ENCODE measurements around the gene PON2. TPM values are rescaled to one million over a fixed set of nuclear protein-coding genes. Genes with fewer than 3 reads are reported as not detected.
"Not testable (repeated sequence)": the region's sequence is repeated elsewhere in the genome, so short reads cannot be mapped to it uniquely, and the experiment has no call there.

Gene PON2
- polyA plus RNA-seq, 1 experiment = 51.5 TPM

GRCh38 chr7:95396136-95397032 is 38.4 kb downstream of the PON2 start, which contains the start of gene PON3:
Gene PON3 (minus strand): TSS chr7:95396375. CDS start chr7:95396350, 25 bp downstream.
- Histone ChIP-seq H3K27me3 (ENCODE audit: control insufficient read depth, insufficient read depth, low read length) (peaks cover 2% of the 10 kb centered on the region; the same call in 1 of the 2 replicates), H3K36me3 (ENCODE audit: control insufficient read depth, insufficient read depth, low read length) (no peaks in the 10 kb centered on the region), H3K4me3 (ENCODE audit: low read depth, low read length) (peak within 1 kb of the TSS; percentile 15; the same call in 1 of the 2 replicates)
- TF ChIP-seq CTCF (IDR thresholded peaks at IDR 0.05; ENCODE audit: insufficient read depth, low read depth, low read length) = peak; percentile 20; the same call in 1 of the 2 replicates
- POLR2A ChIA-PET = no interaction called here
- CTCF ChIA-PET = interaction anchor here (0.8 to 1.5 kb wide), 2 partner anchors 80 to 341 kb away, joined by 3 to 4 read pairs; no protein-coding TSS in a partner anchor
- no peak for DNase-seq (ENCODE audit: low read depth)

- Histone ChIP-seq H3K36me3 (ENCODE audit: control insufficient read depth, insufficient read depth, low read length) (no peaks in the 10 kb centered on the region), H3K4me3 (ENCODE audit: low read depth, low read length) (no peak overlapping the region), H3K27me3 (ENCODE audit: control insufficient read depth, insufficient read depth, low read length) (peaks cover 2% of the 10 kb centered on the region; the same call in 1 of the 2 replicates)
- ChIA-PET POLR2A (no interaction called here), CTCF (interaction anchor here (0.8 to 1.5 kb wide), 2 partner anchors 81 to 342 kb away, joined by 3 to 4 read pairs; no protein-coding TSS in a partner anchor)
- no peak for DNase-seq (ENCODE audit: low read depth)
- TF ChIP-seq CTCF (IDR thresholded peaks at IDR 0.05; ENCODE audit: insufficient read depth, low read depth, low read length) = no peak
Observed at GRCh38 chr7:95395755-95396135, 39.1 kb downstream of the PON2 start.

- Histone ChIP-seq H3K36me3 (ENCODE audit: control insufficient read depth, insufficient read depth, low read length) (no peaks in the 10 kb centered on the region), H3K27me3 (ENCODE audit: control insufficient read depth, insufficient read depth, low read length) (peaks cover 2% of the 10 kb centered on the region; the same call in 1 of the 2 replicates), H3K4me3 (ENCODE audit: low read depth, low read length) (no peak overlapping the region)
- POLR2A ChIA-PET = no interaction called here
- CTCF ChIA-PET = no interaction called here
- no peak for TF ChIP-seq CTCF (IDR thresholded peaks at IDR 0.05; ENCODE audit: insufficient read depth, low read depth, low read length)
- DNase-seq (ENCODE audit: low read depth) = no peak
Observed at GRCh38 chr7:95394370-95394769, 40.5 kb downstream of the PON2 start.

- no peak overlapping the region for H3K4me3 ChIP-seq (ENCODE audit: low read depth, low read length)
- POLR2A ChIA-PET = no interaction called here
- no peak for TF ChIP-seq CTCF (IDR thresholded peaks at IDR 0.05; ENCODE audit: insufficient read depth, low read depth, low read length)
- CTCF ChIA-PET = interaction anchor here (1.1 to 1.9 kb wide), 2 partner anchors 15 to 35 kb away, joined by 3 to 5 read pairs; no protein-coding TSS in a partner anchor
- H3K36me3 ChIP-seq (ENCODE audit: control insufficient read depth, insufficient read depth, low read length) = no peaks in the 10 kb centered on the region
- DNase-seq (ENCODE audit: low read depth) = no peak
- no peaks in the 10 kb centered on the region for H3K27me3 ChIP-seq (ENCODE audit: control insufficient read depth, insufficient read depth, low read length)
Observed at GRCh38 chr7:95391761-95392160, 43.1 kb downstream of the PON2 start.

- ChIA-PET POLR2A (no interaction called here), CTCF (no interaction called here)
- H3K4me3 ChIP-seq (ENCODE audit: low read depth, low read length) = no peak overlapping the region
- no peak for TF ChIP-seq CTCF (IDR thresholded peaks at IDR 0.05; ENCODE audit: insufficient read depth, low read depth, low read length)
- DNase-seq (ENCODE audit: low read depth) = no peak
- H3K27me3 ChIP-seq (ENCODE audit: control insufficient read depth, insufficient read depth, low read length) = no peaks in the 10 kb centered on the region
- H3K36me3 ChIP-seq (ENCODE audit: control insufficient read depth, insufficient read depth, low read length) = no peaks in the 10 kb centered on the region
Observed at GRCh38 chr7:95389516-95389915, 45.3 kb downstream of the PON2 start.

GRCh38 chr7:95379457-95379856 is 55.4 kb downstream of the PON2 start:
- H3K4me3 ChIP-seq (ENCODE audit: low read depth, low read length); POLR2A ChIA-PET; H3K27me3 ChIP-seq (ENCODE audit: control insufficient read depth, insufficient read depth, low read length); H3K36me3 ChIP-seq (ENCODE audit: control insufficient read depth, insufficient read depth, low read length); CTCF ChIA-PET; DNase-seq (ENCODE audit: low read depth): not testable (repeated sequence)

All from BJ (cell line).